Neural crest cell (in vitro differentiated cells): Measurements from ENCODE around the gene DKK2. TPM values are rescaled to one million over a fixed set of nuclear protein-coding genes. Genes with fewer than 3 reads are reported as not detected.

Experiments
- DNase-seq: peaks from one replicate; pipeline ENCODE4 v3.0.0; 2021; ENCODE audit warnings: low read depth, mixed read lengths, low spot score
- H3K27ac Mint-ChIP-seq: one replicate; pipeline ENCODE4 v1.8.0; 2021; ENCODE audit warnings: mild to moderate bottlenecking, mixed read lengths; ENCODE audit not compliant: unreplicated experiment
- H3K27me3 Mint-ChIP-seq: 2 replicates; pipeline ENCODE4 v1.8.0; 2021; ENCODE audit warnings: low read depth, mild to moderate bottlenecking, mixed read lengths
- H3K36me3 Mint-ChIP-seq: 2 replicates; pipeline ENCODE4 v1.8.0; 2021; ENCODE audit warnings: low read depth, mild to moderate bottlenecking, mixed read lengths
- H3K4me1 Mint-ChIP-seq: 2 replicates; pipeline ENCODE4 v1.8.0; 2021; ENCODE audit warnings: mixed read lengths
- H3K4me3 Mint-ChIP-seq: one replicate; pipeline ENCODE4 v1.8.0; 2021; ENCODE audit warnings: mild to moderate bottlenecking, mixed read lengths
- H3K9me3 Mint-ChIP-seq: 2 replicates; pipeline ENCODE4 v1.8.0; 2021; ENCODE audit warnings: mixed read lengths
- CTCF ChIP-seq: fragments of 200-600 bp; sonication (generic); conservative IDR thresholded peaks from 2 replicates; pipeline ENCODE4 v1.5.0; 2021; ENCODE audit warnings: antibody characterized with exemption, mild to moderate bottlenecking
- total RNA-seq: library from RNA; stranded (reverse); gene quantifications from 2 replicates; pipeline ENCODE4 v1.2.1, GENCODE V29; 2021

The DKK2 gene
- total RNA-seq, 1 donor from 2014 or later = not detected

- Mint-ChIP-seq H3K9me3 (no peaks in the 10 kb centered on the region), H3K27me3 (peaks cover 73% of the 10 kb centered on the region), H3K27ac (no peak overlapping the region), H3K36me3 (no peaks in the 10 kb centered on the region), H3K4me1 (peaks cover 37% of the 10 kb centered on the region), H3K4me3 (peak overlapping the region; percentile 93)
- DNase-seq = peak; percentile 23
- no peak for TF ChIP-seq CTCF
Measured at GRCh38 chr4:107034996-107035818, 906 bp downstream of the DKK2 start.

GRCh38 chr4:107034091-107034995 is 1.8 kb downstream of the DKK2 start:
- Mint-ChIP-seq H3K4me1 (peaks cover 37% of the 10 kb centered on the region), H3K9me3 (no peaks in the 10 kb centered on the region), H3K27me3 (peaks cover 65% of the 10 kb centered on the region), H3K4me3 (peak overlapping the region; percentile 93), H3K36me3 (no peaks in the 10 kb centered on the region), H3K27ac (no peak overlapping the region)
- peak; percentile 64 for DNase-seq
- TF ChIP-seq CTCF = peak; percentile 54

GRCh38 chr4:107027379-107027778 is 8.7 kb downstream of the DKK2 start:
- no peaks in the 10 kb centered on the region for H3K36me3 Mint-ChIP-seq
- H3K4me3 Mint-ChIP-seq = no peak overlapping the region
- peaks cover 10% of the 10 kb centered on the region for H3K4me1 Mint-ChIP-seq
- H3K27ac Mint-ChIP-seq = no peak overlapping the region
- DNase-seq = no peak
- no peak for TF ChIP-seq CTCF
- H3K27me3 Mint-ChIP-seq = peaks cover 11% of the 10 kb centered on the region
- no peaks in the 10 kb centered on the region for H3K9me3 Mint-ChIP-seq

GRCh38 chr4:107018344-107018735 is 17.8 kb downstream of the DKK2 start:
- Mint-ChIP-seq H3K36me3 (no peaks in the 10 kb centered on the region), H3K27me3 (no peaks in the 10 kb centered on the region), H3K4me1 (no peaks in the 10 kb centered on the region), H3K27ac (no peak overlapping the region), H3K4me3 (no peak overlapping the region), H3K9me3 (no peaks in the 10 kb centered on the region)
- TF ChIP-seq CTCF = no peak
- DNase-seq = no peak

GRCh38 chr4:107017443-107018343 is 18.4 kb downstream of the DKK2 start:
- no peak overlapping the region for H3K27ac Mint-ChIP-seq
- H3K36me3 Mint-ChIP-seq = no peaks in the 10 kb centered on the region
- H3K9me3 Mint-ChIP-seq = no peaks in the 10 kb centered on the region
- H3K4me1 Mint-ChIP-seq = no peaks in the 10 kb centered on the region
- no peak for DNase-seq
- H3K4me3 Mint-ChIP-seq = no peak overlapping the region
- no peaks in the 10 kb centered on the region for H3K27me3 Mint-ChIP-seq
- TF ChIP-seq CTCF = no peak
